ENCODE data around the gene PLAGL2.

Gene PLAGL2

GRCh38 chr20:32227744-32228688 lies 20.5 kb upstream of the PLAGL2 start:
- Histone ChIP-seq H3K79me2 (ENCODE audit: insufficient read depth, low read length) (no peaks in the 10 kb centered on the region), H3K9ac (ENCODE audit: low read depth, low read length, poor library complexity, severe bottlenecking) (no peak overlapping the region), H3K9me2 (replicated peaks; ENCODE audit: low read depth, low read length) (no peaks in the 10 kb centered on the region), H3K4me1 (ENCODE audit: insufficient read depth, low read length, poor library complexity, severe bottlenecking) (peaks cover 5% of the 10 kb centered on the region), H3K4me2 (ENCODE audit: low read depth, low read length, poor library complexity, severe bottlenecking) (no peak overlapping the region), H2AFZ (ENCODE audit: low read length) (no peak overlapping the region), H3K9me3 (ENCODE audit: insufficient read depth, low read depth, low read length) (no peaks in the 10 kb centered on the region), H3K4me3 (ENCODE audit: low read length, poor library complexity, severe bottlenecking) (no peak overlapping the region), H3K27me3 (ENCODE audit: insufficient read depth, low read length, poor library complexity, severe bottlenecking) (no peaks in the 10 kb centered on the region), H3F3A (ENCODE audit: low read depth) (no peaks in the 10 kb centered on the region), H4K20me1 (ENCODE audit: insufficient read depth, low read length, poor library complexity, severe bottlenecking) (no peaks in the 10 kb centered on the region), H3K36me3 (ENCODE audit: insufficient read depth, low read length) (peaks cover 48% of the 10 kb centered on the region; the same call in 1 of the 2 replicates)
- TF ChIP-seq CTCF (conservative IDR thresholded peaks at IDR 0.05; ENCODE audit: low read length) (no peak), EZH2phosphoT487 (IDR thresholded peaks at IDR 0.05; ENCODE audit: borderline replicate concordance) (no peak)

- Histone ChIP-seq H4K20me1 (ENCODE audit: insufficient read depth, low read length, poor library complexity, severe bottlenecking) (no peaks in the 10 kb centered on the region), H3K4me1 (ENCODE audit: insufficient read depth, low read length, poor library complexity, severe bottlenecking) (peaks cover 5% of the 10 kb centered on the region), H3K9me3 (ENCODE audit: insufficient read depth, low read depth, low read length) (no peaks in the 10 kb centered on the region), H3K4me3 (ENCODE audit: low read length, poor library complexity, severe bottlenecking) (no peak overlapping the region), H2AFZ (ENCODE audit: low read length) (no peak overlapping the region), H3K79me2 (ENCODE audit: insufficient read depth, low read length) (no peaks in the 10 kb centered on the region), H3K4me2 (ENCODE audit: low read depth, low read length, poor library complexity, severe bottlenecking) (no peak overlapping the region), H3K36me3 (ENCODE audit: insufficient read depth, low read length) (peaks cover 48% of the 10 kb centered on the region; the same call in 1 of the 2 replicates), H3K9ac (ENCODE audit: low read depth, low read length, poor library complexity, severe bottlenecking) (no peak overlapping the region), H3K27me3 (ENCODE audit: insufficient read depth, low read length, poor library complexity, severe bottlenecking) (no peaks in the 10 kb centered on the region), H3K9me2 (replicated peaks; ENCODE audit: low read depth, low read length) (no peaks in the 10 kb centered on the region), H3F3A (ENCODE audit: low read depth) (no peaks in the 10 kb centered on the region)
- TF ChIP-seq CTCF (conservative IDR thresholded peaks at IDR 0.05; ENCODE audit: low read length): no peak
- TF ChIP-seq EZH2phosphoT487 (IDR thresholded peaks at IDR 0.05; ENCODE audit: borderline replicate concordance): no peak
These were observed 19.8 kb upstream of the PLAGL2 start for GRCh38 chr20:32227306-32227705.

- no peak overlapping the region for H3K4me3 ChIP-seq (ENCODE audit: low read length, poor library complexity, severe bottlenecking)
- H3K9me2 ChIP-seq (replicated peaks; ENCODE audit: low read depth, low read length): no peaks in the 10 kb centered on the region
- H4K20me1 ChIP-seq (ENCODE audit: insufficient read depth, low read length, poor library complexity, severe bottlenecking): no peaks in the 10 kb centered on the region
- H3K27me3 ChIP-seq (ENCODE audit: insufficient read depth, low read length, poor library complexity, severe bottlenecking): no peaks in the 10 kb centered on the region
- H3K4me1 ChIP-seq (ENCODE audit: insufficient read depth, low read length, poor library complexity, severe bottlenecking): no peaks in the 10 kb centered on the region
- H3K4me2 ChIP-seq (ENCODE audit: low read depth, low read length, poor library complexity, severe bottlenecking): no peak overlapping the region
- H2AFZ ChIP-seq (ENCODE audit: low read length): no peak overlapping the region
- H3F3A ChIP-seq (ENCODE audit: low read depth): no peaks in the 10 kb centered on the region
- TF ChIP-seq EZH2phosphoT487 (IDR thresholded peaks at IDR 0.05; ENCODE audit: borderline replicate concordance) (no peak), CTCF (conservative IDR thresholded peaks at IDR 0.05; ENCODE audit: low read length) (no peak)
- H3K9ac ChIP-seq (ENCODE audit: low read depth, low read length, poor library complexity, severe bottlenecking): no peak overlapping the region
- no peaks in the 10 kb centered on the region for H3K79me2 ChIP-seq (ENCODE audit: insufficient read depth, low read length)
- H3K36me3 ChIP-seq (ENCODE audit: insufficient read depth, low read length): peaks cover 44% of the 10 kb centered on the region; the same call in 1 of the 2 replicates
- H3K9me3 ChIP-seq (ENCODE audit: insufficient read depth, low read depth, low read length): no peaks in the 10 kb centered on the region
These were observed 18.8 kb upstream of the PLAGL2 start for GRCh38 chr20:32226391-32226790.
